GDM1 (cell line): ENCODE results near the gene ZFP92.

Experiments
- DNase-seq: peaks from one replicate; lab custom pipeline; 2025; lab: John Stamatoyannopoulos, UW

Gene ZFP92

DNA sequence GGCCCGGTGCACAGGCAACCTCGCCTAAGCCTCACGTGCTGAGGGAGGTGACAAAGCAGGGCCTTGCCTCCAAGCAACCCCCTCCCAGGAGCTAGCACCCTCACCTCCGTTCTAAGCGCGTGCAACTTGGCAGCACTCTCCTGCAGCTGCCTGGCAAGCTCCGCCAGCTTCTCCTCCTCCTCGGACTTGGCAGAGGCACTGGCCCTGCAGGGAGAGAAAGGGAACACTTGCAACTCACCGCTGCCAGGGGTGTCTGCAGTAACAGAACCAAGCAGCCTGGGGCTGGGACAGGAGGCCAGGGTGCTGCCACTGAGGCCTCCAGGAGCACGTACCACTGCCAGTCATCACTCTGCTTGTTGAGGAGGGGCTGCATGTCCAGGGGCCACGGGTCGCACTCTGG is 44.9 kb downstream of the ZFP92 start:
- DNase-seq, result no peak

DNA sequence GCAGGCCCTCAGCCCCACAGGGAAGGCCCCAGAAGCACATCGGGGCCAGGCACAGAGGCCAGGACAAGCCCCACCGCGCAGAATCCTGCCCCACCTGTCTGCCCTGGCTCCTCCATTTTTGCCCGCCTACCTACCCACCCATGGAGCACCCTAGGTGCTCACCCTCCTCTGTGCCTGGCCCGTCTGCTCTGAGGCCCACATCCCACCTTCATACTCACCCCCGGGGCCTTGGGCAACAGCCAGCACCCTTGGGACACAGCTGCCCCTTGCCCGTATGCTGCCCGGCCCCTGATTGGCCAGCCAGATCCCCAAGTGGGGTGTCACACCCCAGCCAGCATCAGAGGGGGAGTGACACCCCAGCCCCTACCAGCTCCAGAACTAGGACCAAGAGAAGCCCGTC is 45.4 kb downstream of the ZFP92 start:
- DNase-seq, result no peak

DNA sequence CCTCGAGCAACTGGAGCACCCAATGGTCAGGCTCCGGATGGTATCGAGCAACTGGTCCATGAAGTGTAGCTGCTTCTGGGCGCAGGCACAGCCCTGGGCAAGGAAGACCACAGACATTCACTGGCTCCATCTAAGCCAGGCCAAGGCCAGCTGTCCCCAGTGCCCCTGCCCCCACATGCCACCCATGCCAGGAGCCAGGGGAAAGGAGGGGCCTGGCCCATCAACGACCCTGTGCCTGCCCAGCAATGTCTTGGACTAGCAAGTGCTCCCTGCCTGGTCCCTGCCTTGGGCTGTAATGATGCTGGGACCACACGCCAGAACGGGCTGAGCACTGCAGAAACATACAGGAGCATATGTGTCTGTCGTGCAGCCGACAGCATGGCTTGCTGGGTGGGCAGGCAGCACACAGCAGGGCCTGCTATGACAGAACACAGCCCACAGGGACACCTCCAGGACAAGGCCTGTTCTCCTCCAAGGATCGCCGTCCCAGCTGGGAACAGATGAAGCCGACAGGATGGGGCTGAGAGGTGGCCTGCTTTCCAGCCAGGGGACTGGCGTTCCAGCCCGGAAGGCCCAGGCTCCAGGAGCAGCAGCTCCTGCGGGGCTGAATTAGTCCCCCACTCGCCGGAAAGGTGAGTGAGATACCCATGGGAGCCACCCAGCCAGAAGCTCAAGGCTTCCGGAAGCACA is 46.0 kb downstream of the ZFP92 start:
- no peak for DNase-seq

DNA sequence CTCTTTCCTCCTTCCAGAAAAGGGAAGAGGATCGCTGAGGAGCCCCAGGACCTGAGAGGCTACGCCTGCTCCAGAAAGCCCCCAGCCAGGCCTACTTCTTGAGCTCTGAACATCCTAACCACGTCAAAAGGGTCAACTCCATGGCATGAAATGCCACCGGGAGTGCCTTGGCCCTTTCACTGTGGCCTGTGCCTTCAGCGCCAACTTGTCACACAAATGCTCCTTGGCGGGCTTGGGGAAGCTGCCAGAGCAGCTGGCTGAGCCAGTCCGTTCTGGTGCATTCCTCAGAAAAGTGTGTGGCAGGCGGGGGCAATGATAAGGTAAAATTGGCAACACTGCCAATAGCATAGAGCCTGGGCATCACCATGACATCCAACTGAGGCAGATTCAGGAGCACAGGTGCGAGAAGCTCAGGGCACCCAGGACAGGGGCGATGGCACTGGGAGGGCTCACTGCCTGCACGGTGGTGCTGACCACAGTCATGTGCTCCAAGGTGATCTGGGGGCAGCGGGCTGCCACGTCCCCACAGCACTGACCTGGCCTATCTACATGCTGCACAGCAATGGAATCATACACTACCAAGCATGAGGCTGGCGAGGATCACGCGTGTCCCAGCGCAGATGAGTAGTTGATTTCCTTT is 46.7 kb downstream of the ZFP92 start:
- DNase-seq, result no peak

DNA sequence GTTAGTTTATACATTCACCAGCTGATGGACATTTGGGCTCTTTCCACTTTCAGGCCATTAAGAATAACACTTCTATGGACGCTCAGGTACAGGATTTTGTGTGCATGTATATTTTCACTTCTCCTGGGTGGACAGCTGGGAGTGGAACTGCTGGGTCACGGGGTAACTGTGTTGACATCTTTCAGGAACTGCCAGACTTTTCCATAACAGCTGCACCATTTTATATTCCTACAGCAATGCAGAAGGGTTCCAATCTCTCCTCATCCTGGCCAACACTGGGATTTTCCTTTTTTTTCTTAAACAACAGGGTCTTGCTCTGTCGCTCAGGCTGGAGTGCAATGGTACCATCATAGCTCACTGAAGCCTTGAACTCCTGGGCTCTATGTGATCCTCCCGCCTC is 47.2 kb downstream of the ZFP92 start:
- no peak for DNase-seq

DNA sequence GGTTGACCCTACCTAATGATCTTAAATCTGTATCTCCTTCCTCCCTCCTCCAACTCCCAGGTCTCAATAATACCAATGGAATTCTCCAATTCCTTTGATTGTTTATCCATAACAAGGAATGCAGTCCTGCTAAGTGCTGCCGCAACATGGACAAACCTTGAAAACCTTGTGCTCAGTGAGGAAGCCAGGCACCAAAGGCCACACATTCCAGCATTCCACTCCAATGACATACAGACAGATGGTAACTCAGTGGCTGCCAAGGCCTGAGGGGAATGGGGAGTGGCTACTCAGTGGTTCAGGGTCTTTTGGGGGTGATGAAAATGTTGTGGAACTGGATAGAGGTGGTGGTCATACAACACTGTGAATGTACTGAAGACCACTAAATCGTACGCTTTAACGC is 48.7 kb downstream of the ZFP92 start:
- DNase-seq, result no peak

DNA sequence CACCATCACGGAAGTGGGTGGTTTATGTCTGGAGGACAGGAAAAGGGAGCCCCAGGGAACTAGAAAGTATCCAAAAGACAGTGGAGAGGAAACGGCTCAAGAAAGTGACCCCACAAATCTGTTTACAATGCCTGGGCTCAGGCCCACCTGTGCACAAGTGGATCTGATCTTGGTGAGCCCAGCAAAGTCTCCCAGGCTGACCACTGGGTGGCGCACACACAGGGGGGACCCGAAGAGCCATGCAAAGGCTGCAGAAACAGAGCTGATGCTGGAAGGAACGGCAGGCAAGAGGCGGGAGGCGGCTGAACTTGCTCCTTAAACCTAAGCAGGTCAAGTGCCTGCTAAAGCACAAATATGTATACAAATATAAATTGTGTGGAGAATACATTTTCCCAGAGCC is 49.6 kb downstream of the ZFP92 start:
- peak; percentile 27 for DNase-seq
